Erythroblast (primary cell): Measurements from ENCODE around the gene TGM2.

Source experiments
- GATA1 ChIP-seq: IDR thresholded peaks from 2 replicates; pipeline ENCODE4 v1.6.1; 2011; ENCODE audit warnings: low read depth, mild to moderate bottlenecking, control low read depth, low read length, moderate library complexity
- POLR2A ChIP-seq: IDR thresholded peaks from 2 replicates; pipeline ENCODE4 v1.6.1; 2011; ENCODE audit warnings: mild to moderate bottlenecking, low read length

DNA sequence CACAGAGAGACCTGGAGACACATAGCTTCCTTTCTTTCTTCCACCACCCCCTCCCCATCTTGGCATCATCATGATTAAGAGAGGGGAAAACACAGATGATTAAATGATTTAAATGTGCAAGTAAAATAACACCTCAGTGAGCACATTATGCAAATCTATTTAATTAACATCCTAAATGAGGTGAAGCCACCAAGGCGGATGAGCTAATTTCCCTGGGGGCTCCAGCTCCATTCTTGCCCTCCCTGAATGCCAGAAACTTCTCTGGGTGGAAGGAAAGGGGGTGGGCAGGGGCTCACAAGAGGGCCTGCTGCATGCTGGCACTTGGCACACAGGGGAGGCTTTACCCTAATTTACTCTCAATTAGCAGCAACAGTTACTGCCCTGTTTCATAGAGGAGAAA is 32.5 kb upstream of the TGM2 start:
- TF ChIP-seq POLR2A (no peak), GATA1 (no peak)
